Measurements from ENCODE around the gene ZC3H12C. TPM values are rescaled to one million over a fixed set of nuclear protein-coding genes. Genes with fewer than 3 reads are reported as not detected.

ZC3H12C gene
- total and polyA plus RNA-seq, 10 of the 15 experiments (the other 5 are each of a cell fraction or from before 2014, with no cell fraction given): 0.31 to 31.0 (median 3.7) TPM

- no peak for TF ChIP-seq ZBTB4 (CRISPR knock-in tag; IDR thresholded peaks at IDR 0.05)
- TF ChIP-seq IRF3 (IDR thresholded peaks at IDR 0.05): no peak
- TF ChIP-seq HDAC2 (IDR thresholded peaks at IDR 0.05): no peak
- TF ChIP-seq POLR2A (IDR thresholded peaks at IDR 0.05; ENCODE audit: low read depth, low read length): peak; percentile 80
- peak; percentile 12; the same call in 1 of the 2 replicates for TF ChIP-seq SMC3 (IDR thresholded peaks at IDR 0.05; ENCODE audit: borderline replicate concordance, low read length)
- no peak for TF ChIP-seq STAT1 (conservative IDR thresholded peaks at IDR 0.05)
- TF ChIP-seq NR2F1 (conservative IDR thresholded peaks at IDR 0.05): 0 out of 2 replicates have a peak, but pooled peaks have one; percentile 6
- TF ChIP-seq FOXK2 (IDR thresholded peaks at IDR 0.05): no peak
- no peak; the same call in 1 of the 3 replicates for TF ChIP-seq POU2F2 (IDR thresholded peaks at IDR 0.05; ENCODE audit: borderline replicate concordance, low read depth, low read length)
- peak; percentile 30; the same call in 1 of the 2 replicates for TF ChIP-seq SMAD5 (IDR thresholded peaks at IDR 0.05; ENCODE audit: low read depth)
- no peak for TF ChIP-seq NR2C2 (IDR thresholded peaks at IDR 0.05; ENCODE audit: borderline replicate concordance, control insufficient read depth, insufficient read length, low read depth)
- peak; percentile 69; the same call in 1 of the 2 replicates for TF ChIP-seq HDGF (IDR thresholded peaks at IDR 0.05)
- no peak for TF ChIP-seq SUPT20H (IDR thresholded peaks at IDR 0.05; ENCODE audit: borderline replicate concordance, control insufficient read depth, low read depth, low read length)
- TF ChIP-seq, protein P1, sequence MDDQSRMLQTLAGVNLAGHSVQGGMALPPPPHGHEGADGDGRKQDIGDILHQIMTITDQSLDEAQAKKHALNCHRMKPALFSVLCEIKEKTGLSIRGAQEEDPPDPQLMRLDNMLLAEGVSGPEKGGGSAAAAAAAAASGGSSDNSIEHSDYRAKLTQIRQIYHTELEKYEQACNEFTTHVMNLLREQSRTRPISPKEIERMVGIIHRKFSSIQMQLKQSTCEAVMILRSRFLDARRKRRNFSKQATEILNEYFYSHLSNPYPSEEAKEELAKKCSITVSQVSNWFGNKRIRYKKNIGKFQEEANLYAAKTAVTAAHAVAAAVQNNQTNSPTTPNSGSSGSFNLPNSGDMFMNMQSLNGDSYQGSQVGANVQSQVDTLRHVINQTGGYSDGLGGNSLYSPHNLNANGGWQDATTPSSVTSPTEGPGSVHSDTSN (IDR thresholded peaks at IDR 0.05; ENCODE audit: insufficient replicate concordance, low read depth, low read length): no peak
- TF ChIP-seq ETV6 (conservative IDR thresholded peaks at IDR 0.05 in 1 of 2, IDR thresholded peaks at IDR 0.05 in 1 of 2; ENCODE audit: borderline replicate concordance in 1 of 2, low read depth in 1 of 2): peak in 1 of 2 experiments; percentile 90; a peak in 2 of 4 replicates
- no peak for TF ChIP-seq ESRRA (IDR thresholded peaks at IDR 0.05; ENCODE audit: low read length)
- peak; percentile 19 to 44 (median 40); a peak in 5 of 6 replicates for TF ChIP-seq CTCF (IDR thresholded peaks at IDR 0.05 in 2 of 3, conservative IDR thresholded peaks at IDR 0.05 in 1 of 3; ENCODE audit: control insufficient read depth in 2 of 3, extremely low read depth in 1 of 3, insufficient read depth in 1 of 3, low read depth in 3 of 3, low read length in 3 of 3)
- TF ChIP-seq TCF12 (IDR thresholded peaks at IDR 0.05; ENCODE audit: low read depth, low read length): peak; percentile 92
Measured at GRCh38 chr11:110092515-110093406, at the start of gene ZC3H12C (continued).
